T1000 (cell line): ENCODE results near the gene MAP1A.

Experiments used
- DNase-seq: peaks from one replicate; lab custom pipeline; 2025; ENCODE audit warnings: mixed read lengths; lab: John Stamatoyannopoulos, UW

The MAP1A gene

GRCh38 chr15:43517354-43518196 lies at the start of gene MAP1A:
Gene MAP1A, plus strand, starts transcription at chr15:43517608. Its CDS starts 3,866 bp downstream, at chr15:43521474.
- DNase-seq, result peak; percentile 45

- DNase-seq, result no peak
Measured at GRCh38 chr15:43469867-43470266, 47.5 kb upstream of the MAP1A start.

DNA sequence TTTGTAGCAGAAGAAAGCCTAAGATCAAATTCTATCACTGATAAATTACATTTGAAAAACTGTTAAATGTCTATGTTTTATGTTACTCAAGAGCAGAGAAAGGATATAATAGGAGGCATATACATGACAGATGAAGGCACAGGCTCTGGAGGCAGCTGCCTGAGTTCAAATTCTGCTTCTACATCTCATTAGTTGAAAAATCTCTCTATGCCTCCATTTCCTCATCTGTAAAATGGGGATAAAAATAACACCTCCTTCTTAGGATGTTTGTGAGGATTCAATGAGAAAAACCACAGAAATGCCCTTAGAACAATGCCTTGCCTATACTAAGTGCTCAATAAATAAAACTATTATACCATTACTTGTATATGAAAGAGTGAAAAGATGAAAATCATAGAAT lies 45.4 kb upstream of the MAP1A start:
- DNase-seq, result no peak

DNA sequence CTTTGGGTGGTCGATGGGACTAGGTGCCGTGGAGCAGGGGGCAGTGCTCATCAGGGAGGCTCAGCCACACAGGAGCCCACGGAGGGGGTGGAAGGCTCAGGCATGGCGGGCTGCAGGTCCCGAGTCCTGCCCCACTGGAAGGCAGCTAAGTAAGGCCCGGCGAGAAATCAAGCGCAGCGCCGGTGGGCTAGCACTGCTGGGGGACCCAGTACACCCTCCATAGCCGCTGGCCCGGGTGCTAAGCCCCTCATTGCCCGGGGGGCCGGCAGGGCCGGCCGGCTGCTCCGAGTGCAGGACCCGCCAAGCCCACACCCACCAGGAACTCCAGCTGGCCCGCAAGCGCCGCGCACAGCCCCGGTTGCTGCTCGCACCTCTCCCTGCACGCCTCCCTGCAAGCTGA lies 43.5 kb upstream of the MAP1A start:
- DNase-seq, result no peak

GRCh38 chr15:43483297-43484128 lies 33.9 kb upstream of the MAP1A start:
- no peak for DNase-seq

- DNase-seq, result no peak
Measured at GRCh38 chr15:43484455-43484854, 33.0 kb upstream of the MAP1A start.

- DNase-seq, result no peak
Measured at GRCh38 chr15:43487271-43487895, 30.0 kb upstream of the MAP1A start.

- DNase-seq, result no peak
Measured at GRCh38 chr15:43488790-43489189, 28.6 kb upstream of the MAP1A start.

DNA sequence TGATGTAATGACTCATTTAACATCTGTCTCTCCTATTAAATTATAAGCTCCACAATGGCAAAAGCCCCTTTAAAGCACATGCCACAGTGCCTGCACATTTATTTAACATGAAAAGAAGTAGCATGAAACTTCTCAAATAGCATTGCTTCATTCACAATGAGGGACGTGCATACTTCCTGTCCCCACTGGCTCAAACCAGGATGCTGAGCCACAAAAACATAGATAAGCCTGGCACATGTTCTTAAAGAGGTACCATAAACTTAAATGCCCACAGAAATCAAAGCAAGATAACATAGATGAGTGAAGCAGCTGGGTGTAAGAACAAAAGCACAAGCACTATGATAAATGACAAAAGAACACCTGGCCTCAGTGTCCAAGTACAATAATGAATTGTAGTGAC lies 28.2 kb upstream of the MAP1A start:
- no peak for DNase-seq

- no peak for DNase-seq
Measured at GRCh38 chr15:43492266-43492665, 25.1 kb upstream of the MAP1A start.

GRCh38 chr15:43492673-43493601 lies 24.5 kb upstream of the MAP1A start, which contains the start of gene TP53BP1:
Gene TP53BP1, minus strand, starts transcription at chr15:43493156. Its CDS starts 113 bp downstream, at chr15:43493043.
- peak; percentile 85 for DNase-seq

- DNase-seq, result no peak
Measured at GRCh38 chr15:43493703-43494472, 23.5 kb upstream of the MAP1A start.

DNA sequence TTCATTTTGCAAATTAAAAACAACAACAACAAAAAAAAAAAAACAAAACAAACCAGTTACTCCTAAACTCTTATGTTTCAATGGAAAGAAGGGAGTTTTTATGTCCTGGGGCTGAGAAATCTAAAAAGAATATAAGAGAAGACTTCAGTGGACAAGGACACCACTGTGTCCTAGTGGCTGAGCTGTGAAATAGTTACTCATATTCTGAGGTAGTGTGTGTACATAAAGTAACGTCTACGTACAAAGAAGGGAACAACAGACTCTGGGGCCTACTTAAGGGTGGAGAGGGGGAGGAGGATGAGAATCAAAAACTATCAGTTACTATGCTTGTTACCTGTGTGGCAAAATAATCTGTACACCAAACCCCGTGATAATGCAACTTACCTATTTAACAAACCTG lies 18.4 kb upstream of the MAP1A start:
- DNase-seq, result no peak

GRCh38 chr15:43499635-43500034 lies 17.8 kb upstream of the MAP1A start:
- DNase-seq, result no peak

DNA sequence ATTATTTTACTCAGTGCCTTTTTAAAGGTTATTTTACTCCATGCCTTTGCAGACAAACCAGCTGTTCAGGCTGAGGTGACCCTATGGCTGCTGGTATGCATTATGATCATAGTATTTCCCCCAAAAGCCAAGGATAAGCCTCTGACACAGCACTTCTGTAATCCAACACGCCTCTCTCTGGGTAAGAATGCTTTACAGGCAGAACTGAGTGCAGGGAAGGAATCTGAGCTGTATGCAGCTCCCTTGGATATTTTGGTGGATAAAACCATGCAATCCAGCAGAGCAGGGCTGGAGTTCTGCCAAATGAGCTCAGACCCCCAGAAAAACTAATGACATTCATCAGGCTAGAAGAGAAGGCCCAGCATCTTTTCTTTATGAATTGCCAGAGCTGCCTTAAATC lies 11.7 kb upstream of the MAP1A start:
- DNase-seq, result no peak

- DNase-seq, result no peak
Measured at GRCh38 chr15:43508421-43508820, 9.0 kb upstream of the MAP1A start.

DNA sequence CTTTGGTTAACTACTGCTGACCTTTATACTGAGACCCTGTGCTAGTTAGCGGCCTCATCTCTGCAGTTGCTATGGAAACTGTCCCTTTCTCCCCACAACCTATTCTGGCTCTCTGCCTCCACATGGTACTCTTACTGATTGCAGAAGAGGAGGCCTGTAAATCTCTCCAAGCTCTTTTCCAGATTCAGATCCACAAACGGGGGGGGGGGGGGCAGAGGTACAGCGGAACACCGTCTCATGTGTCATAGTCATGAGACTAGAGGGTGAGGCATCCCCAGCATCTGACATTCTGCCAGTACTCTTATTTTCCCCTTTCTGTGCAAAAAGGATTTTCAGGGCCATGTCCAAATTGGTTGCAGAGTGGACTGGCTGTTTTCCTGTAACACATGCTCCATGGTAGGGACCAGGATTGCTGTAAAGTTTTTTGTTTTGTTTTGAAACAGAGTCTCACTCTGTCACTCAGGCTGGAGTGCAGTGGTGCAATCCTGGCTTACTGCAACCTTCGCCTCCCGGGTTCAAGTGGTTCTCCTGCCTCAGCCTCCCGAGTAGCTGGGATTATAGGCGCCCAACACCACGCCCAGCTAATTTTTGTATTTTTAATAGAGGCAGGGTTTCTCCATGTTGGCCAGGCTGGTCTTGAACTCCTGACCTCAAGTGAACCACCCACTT lies 8.3 kb upstream of the MAP1A start:
- no peak for DNase-seq

DNA sequence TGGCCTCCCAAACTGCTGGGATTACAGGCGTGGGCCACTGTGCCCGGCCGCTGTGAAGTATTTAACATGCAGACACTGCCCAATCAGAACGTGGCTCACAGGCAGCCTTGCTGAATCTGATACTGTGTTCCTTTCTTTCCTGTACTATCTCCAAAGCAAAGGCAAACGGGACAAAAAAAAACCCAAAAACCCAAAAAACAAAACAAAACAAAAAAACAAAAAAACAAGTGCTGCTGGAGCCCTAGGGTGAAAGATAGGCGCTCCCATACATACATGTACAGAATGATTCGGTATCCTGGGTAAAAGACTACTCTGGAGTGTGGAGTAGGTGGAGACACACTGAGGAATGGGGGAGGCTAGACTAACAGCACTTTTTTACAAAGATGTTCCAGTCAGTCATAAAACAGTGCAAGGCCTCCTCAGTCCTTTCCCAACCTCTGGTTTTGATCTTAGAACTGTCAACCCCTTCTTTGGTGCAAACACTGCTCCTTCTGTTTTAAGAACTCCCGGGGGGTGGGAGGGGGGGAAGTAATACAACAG lies 7.7 kb upstream of the MAP1A start:
- no peak for DNase-seq

- DNase-seq, result peak; percentile 96
Measured at GRCh38 chr15:43510200-43511011, 7.0 kb upstream of the MAP1A start.
